Activated CD4-positive, CD25-positive, alpha-beta regulatory T cell treated with anti-CD3 and anti-CD28 coated beads, Interleukin-2, amount 50 U/mL, for 72 hours (primary cell): ENCODE results near the gene CDC42BPG.
"Not testable (repeated sequence)": the region's sequence is repeated elsewhere in the genome, so short reads cannot be mapped to it uniquely, and the experiment has no call there.

Experiments used
- DNase-seq: peaks from one replicate; pipeline ENCODE4 v3.0.0; 2021

The CDC42BPG gene

DNA sequence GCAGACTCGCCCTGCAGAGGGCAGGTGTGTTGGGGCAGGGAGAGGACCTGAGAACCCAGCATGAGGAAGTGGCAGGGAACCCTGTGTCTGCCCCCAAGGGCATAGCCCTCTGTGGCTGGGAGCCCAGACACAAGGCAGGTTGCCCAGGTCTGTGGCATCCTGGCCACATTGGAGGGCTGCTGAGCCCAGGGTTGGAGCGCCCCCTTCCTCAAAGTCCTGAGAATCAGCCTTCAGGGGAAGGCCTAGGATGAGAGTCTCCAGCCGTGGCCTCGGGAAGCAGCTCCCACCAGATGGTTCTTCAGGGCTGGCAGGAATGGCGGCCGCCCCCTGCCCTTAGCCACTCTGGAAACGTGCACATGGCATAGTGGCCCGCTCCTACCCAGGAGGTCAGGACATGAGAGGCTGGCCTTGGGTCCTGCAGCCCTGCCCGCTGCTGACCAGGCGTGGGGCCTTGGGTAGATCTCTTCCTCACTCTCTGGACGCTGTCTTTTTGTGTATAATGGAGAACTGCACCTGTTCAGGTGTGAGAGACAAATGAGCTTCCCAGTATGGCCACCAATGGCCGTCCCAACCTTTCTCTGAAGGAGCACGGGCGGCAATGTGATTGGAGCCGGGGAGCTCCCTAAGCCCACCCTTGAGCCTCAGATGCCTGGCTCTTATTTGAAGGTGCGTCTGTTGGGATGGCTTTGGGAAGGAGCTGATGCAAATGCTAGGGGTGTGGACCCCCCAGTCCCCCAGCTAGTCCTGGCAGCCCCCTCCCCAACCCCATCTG is 4.6 kb upstream of the CDC42BPG start:
- DNase-seq, result no peak

DNA sequence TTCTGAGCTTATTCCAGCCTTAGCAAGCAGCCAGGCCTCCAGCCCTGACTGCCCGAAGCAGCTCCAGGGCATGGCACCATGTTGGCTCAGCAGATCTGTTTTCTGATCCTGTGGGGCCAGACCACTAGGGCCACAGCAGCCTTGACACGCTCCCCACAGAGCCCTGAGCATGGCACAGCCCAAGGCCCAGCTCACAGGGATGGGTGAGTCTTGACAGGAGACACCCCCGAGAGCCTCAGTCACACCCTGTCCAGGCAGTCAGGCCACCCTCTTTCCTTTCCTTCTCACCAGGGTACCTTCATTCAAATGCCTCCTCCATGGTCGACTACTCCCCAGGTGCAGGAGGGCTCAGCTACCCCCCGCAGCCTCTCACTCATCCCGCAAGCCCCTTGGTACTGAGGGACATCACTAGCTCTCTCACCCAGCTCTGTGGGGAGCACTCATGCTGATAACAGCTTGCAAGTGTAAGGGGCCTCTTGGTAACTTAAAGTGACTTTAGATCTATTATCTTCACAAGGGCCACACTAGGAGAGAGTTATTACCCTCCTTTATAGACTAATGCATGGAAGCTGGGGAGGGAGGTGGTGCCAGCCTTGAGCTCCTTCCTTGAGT is 3.9 kb upstream of the CDC42BPG start:
- DNase-seq, result no peak

DNA sequence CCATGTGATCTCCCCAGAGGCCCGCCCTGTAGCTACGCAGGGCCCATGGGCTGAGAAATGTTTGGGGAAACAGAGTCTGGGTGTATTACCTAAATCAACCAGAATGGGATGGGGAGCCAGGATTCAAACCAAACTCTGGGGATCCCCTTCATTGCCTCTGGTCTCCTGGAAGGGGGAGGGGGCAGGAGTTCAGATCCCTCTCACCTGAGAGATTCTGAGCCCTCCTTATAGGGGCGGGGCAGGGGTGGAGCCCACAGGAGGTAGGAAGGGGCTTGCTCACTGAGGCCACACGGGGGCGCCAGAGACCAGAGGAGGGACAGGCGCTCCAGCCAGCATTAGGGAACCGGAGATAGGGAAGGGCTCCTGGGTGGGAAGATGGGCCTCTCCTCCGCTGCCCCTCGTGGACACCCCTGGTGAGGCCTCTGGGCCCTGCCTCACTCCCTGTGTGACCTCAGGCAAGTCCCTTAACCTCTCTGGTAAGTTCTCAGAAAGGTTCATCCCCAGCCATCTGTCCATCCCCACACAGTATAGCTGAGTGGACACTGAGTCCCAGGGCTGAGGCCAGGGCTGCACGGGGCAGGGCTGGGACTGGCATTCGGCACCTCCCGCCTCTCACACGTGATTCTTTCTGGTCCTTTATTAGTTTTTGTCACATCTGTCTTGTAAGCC is 2.7 kb upstream of the CDC42BPG start:
- peak; percentile 97 for DNase-seq

DNA sequence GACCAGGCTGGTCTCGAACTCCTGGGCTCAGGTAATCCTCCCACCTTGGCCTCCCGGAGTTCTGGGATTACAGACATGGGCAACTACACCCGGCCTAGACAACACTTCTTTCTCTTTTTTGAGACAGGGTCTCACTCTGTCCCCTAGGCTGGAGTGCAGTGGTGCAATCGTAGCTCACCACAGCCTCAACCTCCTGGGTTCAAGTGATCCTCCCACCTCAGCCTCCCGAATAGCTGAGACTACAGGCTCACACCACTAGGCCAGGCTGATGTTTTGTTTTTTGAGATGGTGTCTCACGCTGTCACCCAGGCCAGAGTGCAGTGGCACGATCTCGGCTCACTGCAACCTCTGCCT is 1.3 kb upstream of the CDC42BPG start:
- DNase-seq, result not testable (repeated sequence)

DNA sequence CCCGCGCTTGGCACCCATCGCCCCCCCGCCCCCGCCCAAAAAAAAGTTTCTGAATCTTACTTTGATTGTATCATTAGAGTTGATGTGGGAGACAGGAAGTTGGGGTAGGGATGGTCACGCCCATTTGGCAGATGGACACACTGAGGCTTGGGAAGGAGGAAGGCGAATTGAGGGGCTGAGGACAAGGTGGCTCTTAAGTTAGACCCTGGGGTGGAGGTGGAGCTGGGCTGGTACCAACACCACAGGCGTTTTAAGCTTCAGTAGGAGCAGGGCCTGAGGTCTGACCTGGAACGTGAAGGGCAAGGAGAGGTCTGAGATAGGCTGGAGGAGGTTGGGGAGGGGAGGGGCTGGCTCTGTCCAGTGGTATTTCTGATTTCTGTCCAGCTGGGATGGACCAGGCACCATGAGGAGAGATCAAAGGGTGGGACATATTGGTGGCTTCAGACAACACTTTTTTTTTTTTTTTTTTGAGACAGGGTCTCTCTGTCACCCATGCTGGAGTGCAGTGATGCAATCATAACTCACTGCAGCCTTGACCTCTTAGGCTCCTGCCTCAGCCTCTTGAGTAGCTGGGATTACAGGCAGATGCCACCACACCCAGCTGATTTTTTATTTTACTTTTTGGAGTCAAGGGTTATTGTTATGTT is 799 bp upstream of the CDC42BPG start:
- no peak for DNase-seq

DNA sequence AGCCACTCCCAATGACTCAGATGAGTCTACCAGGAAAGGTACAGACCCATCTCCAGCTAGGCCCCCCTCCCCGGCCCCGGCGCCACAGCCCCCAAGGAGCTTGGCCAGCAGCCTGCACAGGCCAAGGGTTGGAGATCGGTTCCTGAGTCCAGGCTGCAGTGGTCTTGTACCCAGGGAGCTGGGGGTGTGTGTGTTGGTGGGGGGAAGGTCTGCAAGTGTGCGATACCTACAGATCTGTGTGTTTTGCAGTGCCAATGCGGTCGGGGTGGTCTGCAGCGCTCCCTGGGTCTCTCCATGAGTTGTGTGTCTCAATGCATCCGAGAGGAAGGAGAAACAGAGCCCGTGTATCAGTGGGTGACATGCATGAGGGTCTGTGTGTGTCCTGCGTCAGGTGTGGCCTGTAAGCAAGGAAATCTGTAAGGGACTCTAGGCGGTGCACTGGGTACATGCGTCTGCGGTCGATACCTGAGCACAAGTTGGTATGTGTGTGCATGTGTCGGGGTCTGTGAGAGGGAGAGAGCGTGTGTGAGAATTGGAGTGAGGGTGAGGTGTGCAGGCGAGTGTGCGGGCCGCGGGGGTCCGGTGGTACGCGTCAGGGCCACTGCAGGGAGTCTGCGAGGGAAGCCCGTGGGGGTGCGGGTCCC is 645 bp downstream of the CDC42BPG start:
- no peak for DNase-seq

DNA sequence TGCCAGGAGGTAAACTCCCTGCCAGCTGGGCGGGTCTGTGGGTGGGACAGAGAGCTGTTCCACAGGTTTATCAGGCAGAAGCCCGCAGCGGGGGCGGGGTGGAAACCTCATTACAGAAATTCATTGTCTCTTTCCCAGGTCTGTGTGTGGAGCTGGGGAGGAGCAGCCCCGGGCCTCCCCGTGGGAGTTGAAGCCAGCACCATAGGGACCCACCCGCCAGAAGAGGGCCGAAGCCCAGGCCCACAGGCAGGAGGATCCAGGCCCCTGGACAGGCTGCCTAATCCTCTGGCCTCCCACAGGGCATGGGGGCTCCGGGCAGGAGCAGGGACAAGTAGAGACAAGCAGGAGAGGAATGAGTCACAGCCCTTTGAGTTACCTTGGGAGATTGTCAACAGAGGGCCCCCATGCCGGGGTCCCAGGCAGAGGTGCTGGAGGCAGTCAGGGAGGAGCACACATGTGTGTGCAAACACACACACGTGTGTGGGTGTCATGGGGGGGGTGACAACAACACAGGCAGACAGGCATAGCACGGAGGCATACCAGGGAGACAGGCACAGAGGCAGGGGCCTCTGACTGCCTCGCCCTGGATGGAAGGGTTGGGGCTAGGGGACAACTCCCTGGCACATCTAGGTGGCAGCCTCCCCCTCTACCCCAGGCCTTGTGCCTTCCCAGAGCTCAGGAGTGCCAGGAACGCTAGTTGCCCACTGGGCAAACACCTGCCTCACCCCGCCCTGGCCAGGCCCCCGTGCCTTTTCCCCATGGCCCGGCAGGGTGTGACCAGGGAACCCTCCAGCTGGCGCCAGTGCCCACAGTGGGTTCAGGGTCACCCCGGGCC is 1.4 kb downstream of the CDC42BPG start:
- no peak for DNase-seq

DNA sequence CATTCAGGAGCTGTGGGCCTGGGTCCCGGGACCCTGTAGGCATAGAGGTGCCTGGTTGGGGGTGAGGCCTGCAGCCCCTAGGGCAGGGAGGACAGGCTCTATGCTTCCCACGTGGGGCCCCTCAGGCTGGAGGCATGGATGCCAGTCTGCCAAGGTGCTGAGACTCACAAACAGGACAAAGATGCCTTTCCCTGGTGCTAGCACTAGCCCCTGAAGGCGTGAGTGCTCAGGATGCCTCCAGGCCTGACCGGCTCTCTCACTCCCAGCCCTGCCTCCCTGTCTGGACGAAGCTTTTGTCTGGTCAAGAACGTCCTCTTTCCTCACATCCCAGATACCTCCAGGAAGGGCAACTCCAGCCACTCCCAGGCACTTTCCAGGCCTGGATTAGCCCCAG is 2.1 kb downstream of the CDC42BPG start:
- no peak for DNase-seq

DNA sequence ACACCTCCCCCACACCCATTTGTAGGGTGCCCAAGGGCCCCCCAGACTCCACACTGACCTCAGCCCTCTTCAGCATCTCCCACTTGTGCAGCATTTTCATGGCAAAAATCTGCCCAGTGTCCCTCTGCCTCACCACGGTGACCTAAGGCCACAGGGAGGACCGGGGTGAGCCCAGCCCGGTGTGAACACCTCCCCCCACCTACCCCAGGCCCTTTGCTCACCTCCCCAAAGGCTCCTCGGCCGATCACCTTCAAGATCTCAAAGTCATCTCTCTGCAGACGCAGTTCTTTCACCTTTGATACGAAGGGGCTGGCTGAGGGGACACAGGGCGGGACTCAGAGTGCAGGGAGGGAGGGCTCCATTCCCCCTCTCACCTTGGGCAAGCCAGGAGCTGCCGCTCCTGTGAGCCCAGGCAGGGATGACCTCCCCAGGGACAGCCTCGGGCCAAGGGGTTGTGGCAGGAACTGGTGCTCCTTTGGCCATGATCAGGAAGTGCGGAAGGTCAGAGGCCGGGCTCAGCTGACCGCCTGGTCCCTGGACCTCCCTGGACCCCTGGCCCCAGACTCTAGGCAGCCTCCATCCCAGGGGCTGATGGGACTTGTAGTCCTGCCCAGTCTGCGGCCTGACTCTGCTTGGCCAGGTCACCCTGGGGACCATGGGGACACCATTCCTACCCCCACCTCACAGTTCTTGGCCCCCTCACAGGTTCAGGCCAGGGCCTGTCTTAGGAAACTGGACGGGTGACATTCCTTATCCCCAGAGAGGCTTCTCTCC is 2.7 kb downstream of the CDC42BPG start:
- DNase-seq, result no peak

DNA sequence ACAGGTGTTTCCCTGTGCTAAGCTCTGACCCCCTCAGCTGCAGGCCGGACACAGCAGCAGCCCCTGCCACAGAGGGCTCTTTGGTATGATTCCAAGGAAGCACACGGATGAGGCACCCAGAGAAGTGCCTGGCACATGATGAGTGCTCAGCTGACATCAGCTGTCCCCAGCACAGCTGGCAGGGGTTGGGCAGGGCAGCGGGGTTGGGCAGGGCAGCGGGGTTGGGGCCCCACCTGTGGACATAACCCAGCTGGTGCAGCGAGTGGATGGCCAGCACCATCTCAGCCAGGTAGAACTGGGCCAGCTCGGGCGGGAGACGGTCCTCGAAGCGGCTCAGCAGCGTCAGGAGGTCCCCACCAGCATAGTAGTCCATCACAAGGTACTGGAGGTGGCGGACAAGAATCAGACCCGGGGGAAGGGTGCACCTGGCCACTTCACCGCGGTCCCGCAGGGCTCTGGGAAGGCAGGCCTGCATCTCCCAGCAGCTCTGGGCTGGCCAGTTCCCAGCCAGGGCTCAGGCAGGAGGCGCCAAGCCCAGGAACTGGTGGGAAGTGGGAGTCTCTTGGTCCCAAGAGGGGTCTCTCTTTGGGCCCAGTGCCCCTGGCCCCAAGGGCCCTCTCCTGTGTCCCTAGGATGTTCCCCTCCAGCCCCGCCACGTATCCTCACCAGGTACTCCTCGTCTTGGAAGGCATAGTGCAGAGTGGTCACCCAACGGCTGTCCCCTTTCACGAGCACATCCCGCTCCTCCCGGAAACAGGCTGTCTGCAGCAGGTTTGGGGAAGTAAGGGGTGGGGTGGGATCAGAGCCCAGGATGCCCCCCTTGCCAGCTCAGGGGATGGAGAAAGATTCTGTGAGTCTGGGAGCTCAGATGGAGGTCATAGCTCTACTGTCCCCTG is 4.3 kb downstream of the CDC42BPG start:
- no peak for DNase-seq

DNA sequence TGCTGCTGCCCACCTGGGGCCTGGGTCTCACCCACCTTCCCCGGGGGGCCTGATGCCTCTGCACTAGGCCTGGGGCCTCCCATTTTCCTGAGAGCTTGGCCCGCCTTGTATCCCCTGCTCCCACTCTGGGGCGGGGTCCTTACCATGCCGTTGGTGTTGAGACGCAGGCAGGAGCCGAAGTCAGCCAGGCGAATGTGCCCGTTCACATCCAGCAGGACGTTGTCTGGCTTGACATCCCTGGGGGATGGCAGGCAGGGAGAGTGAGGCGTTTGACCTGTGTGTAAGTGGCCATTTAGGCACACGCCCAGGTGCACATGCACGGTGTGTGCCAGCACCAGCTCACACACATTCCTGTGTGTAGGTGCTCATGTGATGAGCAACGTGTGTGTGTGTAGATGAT is 5.1 kb downstream of the CDC42BPG start:
- no peak for DNase-seq

DNA sequence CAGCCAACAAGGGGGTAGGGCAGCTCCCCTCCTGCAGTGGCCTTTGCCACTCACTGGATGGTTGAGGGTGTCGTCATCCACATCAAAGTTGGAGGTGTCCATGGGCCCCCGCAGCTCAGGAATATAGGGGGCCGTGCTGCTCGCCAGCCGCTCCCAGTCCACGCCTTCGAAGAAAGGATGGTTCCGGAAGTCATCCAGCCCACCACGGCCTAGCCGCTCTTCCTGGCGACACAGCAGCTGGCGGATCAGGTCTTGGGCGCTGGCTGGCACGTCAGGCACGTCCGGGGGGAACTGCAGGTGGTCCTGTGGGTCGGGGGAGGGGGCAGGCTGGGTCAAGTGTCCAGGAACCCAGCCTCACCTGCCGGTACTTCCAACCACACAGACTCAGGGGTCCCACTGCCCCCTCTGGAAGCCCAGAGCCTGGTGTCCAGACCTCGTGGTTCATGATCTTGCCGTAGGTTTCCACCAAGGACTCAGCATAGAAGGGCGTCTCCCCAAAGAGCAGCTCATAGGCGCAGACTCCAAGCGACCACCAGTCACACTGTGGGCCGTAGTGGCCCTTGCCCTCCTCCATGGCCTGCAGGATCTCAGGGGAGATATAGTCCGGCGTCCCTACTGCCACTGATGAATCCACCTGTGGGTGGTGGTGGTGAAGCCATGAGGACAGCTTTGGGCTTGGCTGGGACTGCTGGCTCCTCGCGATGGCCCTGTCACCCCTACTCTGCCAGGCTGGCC is 5.7 kb downstream of the CDC42BPG start:
- no peak for DNase-seq

DNA sequence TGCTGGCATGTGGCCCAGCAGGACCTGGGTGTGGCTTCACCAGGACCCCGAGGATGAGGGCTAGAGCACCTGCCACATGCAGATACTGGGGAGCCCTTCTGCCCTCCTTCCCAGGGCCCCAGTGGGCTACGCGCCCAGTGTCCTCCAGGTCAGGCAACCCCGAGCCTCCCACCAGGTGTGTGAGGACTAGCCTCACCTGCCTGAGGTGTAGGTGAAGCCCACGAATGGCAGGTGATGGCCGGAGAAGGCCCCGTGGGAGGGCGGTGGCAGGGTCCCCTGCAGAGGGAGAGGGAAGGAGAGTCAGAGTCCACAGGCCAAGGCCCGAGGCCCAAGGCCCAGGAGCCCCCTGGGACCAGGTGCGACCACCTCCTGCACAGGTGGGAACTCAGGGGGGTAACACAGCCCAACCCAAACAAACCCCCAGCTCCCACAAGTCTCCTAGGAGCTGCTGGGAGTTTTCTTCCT is 6.5 kb downstream of the CDC42BPG start:
- no peak for DNase-seq

DNA sequence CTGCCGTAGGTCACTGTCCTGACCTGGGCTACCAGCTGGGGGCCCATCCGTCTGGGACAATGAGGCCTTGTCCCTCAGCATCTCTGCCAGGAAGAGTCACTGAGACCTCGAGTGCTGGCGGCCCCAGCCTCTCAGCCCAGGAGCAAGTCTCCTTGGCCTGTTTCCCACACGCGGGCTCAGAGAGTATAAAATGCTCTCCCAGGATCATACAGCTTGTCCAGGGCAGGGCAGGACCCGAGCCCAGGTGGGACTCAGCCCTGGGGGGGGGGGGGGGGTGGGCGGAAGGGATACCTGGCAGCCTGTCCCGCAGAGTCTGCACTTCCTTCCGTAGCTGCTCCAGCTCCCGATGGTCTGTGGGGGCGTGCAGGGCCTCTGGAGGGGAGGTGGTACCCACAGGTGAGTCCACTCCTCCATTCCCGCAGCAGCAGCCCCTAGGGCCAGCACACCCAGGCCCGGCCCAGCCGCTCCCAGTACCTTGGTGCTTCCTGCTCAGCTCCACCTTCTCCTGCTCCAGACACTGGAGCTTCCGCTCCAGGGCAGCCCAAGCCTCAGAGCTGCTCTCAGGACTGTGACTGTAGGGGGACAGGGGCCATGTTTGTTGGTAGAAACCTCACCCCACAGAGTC is 7.9 kb downstream of the CDC42BPG start:
- DNase-seq, result no peak

DNA sequence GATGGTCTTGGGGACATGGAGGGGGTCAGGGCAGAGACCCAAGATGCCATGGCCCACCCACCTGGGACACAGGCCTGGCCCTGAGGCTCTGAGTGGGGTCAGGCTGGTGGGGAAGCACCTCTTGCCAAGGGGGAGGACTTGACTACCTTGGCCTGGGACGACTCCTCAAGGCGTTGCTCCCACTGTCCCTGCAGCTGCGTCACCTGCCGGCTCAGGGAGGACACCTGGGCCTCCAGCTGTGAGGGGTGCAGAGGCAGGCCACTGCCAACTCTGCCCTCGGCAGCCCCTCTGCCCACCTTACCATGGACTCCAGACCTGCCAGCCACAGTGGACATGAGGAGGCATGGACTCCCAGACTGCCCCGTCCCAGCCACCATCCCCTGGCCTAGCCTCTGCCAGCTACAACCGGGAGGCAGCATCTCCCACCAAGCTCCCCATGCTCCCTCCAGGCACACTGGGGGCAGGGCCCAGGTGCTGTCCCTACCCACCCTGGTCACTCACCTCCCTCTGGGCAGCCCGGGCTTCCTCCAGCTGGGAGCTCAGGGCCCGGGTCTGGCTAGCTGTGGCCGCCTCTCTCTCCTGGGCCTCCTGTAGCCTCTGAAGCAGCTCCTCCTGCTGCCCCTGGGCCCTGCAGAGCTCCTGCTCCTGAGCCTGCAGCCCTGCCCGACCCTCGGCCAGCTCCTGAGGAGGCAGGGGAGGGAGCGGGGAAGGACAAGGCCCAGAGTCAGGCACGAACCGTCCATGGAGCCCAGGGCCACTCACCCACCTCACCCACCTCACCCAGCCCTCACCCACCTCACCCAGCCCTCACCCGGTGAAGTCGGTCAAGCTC is 8.6 kb downstream of the CDC42BPG start:
- no peak for DNase-seq

DNA sequence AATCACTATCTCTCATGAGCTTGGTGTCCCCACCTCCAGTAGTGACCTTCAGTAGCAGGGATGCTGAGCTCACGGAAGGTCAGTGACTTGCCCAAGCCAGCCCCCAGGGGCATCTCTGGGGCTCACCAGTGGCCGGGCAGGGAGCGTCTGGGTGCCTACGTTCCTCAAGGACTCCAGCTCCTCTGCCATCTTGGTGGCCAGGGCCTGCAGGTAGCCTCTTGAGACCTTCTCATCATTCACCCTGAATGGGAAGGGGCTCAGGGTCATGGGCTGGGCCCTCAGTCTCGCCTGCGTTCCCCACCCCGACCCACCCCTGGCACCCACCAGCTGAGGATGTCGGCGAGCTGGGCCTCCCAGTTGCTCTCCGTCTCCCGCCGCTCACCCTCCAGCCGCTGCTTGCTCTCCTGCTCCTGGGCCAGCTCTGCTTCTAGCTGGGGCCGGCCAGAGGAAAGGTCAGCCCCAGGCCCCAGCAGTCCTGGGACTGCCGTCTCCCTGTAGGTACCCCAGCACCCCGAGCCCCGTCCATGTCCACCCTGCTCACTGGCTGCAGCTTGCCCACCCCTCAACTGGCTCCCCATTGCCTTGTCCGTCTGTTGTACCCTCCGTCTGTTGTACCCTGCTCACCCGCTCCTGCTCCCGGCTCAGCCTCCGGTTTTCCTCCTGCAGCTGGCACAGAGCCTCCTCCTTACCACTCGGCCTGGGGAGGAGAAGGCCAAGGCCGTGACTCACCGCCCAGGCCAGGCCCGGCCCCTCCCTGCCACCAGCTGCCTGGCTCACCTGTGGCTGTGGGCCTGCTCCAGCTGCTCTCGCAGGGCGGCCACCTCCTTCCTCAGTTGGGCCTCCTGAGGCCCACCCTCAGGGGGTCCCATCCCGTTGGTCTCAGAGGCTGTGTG is 9.5 kb downstream of the CDC42BPG start:
- DNase-seq, result no peak
